ENCODE measurements around the gene PLA2G4D.
A peak's percentile ranks its signal among the peaks of the same experiment; 100 is the strongest.

The PLA2G4D gene

DNA sequence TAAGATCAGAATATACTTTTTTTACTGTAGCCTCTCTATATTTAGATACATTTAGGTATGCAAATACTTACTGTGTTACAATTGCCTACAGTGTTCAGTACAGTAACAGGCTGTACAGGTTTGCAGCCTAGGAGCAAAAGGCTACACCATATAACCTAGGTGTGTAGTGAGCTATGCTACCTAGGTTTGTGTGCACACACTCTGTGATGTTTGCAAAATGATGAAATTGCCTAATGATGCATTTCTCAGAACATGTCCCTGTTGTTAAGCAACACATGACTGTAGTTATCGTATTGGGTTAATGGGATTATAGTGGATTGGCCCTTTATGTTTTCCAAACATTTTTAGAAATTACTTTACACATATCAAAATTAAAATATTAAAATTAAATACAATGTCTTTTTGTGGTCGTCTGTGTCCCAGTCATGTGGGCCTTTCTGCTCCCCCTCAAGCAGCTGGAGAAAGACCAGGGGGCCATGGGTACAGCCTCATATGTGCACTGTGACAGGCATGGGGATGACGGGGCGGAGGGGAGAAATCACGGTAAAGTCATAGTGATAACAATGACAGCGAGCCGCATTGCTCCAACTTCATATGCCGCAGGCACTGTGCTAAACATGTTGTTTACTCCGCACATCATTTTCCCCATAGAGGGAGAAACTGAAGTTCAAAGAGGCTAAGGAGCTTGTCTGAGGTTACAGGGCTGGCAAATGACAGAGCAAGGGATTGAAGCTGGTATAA, 46.1 kb downstream of the PLA2G4D start:
- DNase-seq, result no peak

DNA sequence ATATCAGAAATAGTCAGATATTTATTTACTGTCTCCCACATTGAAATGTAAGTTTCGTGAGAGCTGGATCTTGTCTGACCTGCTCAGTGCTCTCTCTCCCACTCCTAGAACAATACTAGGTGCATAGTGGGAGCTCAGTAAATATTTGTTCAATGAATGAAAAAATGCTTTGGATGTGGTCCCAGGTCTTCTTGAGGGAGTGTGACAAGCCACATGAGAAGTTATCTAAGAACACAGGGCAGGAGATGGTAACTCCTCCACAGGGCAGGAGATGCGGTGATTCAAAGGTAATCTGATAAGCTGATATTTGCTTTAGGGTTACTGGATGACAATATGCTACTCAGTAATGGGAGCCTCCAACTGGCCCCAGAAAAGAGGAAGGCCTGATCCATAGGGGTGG, 47.8 kb downstream of the PLA2G4D start:
- DNase-seq, result no peak

DNA sequence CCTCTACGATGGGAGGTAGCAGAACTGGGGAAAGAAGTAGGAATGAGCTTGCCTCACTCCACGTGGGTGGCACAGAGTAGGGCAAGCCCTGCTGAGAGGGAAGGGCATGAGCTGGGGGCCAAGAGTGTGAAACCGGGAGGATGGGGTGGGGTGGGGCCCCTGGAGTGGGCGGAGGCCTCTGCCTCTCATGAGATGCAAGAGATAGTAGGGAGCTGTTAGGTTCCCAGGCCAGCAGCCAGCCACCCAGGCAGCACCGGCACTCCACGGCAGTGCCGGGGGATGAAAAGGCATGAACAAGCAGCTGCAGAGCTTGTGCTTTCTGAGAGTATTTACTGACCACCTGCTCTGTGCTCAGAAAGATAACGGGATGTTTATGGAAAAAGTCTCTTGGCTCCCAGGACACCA, 49.1 kb downstream of the PLA2G4D start:
- DNase-seq, result no peak

DNA sequence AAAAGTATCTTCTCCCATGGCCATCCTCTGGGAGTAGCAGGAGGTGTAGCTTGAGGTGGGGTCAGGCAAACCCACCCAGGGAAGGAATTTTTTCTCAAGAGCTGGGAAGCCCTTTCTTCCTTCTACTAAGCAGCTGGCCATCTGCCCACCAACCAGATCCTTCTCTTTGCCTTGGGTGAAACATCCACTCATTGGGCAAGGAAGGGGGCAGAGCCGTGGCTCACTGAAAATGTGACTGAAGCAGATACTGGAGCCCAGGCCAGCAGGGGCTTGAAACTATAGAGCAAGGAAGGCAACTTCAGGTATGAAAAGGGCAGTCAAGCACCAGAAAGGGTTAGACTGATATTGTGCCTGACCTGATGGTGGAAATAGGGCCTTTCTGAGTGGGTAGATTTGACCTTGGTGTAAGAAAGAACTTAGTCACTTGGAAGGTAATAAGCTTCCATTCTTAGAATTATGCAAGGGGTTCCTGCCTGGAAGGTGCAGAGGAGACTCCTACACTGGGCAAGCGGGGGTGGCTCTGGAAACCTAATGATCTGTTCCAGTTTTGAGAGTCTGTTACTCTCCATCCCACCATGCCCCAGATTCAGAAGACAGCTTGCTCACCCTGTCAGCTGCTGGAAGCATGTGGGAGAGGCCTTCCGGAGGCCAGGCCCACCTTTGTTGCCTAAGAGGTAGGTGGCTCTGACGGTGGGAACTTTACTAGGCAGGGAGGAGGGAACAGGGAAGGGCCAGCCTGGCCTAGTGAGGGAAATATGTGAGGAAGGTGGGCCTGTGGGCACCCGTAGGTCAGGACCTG, 51.6 kb downstream of the PLA2G4D start:
- DNase-seq, result no peak

GRCh38 chr15:42038401-42038800, 56.0 kb downstream of the PLA2G4D start:
- no peak for DNase-seq

GRCh38 chr15:42037656-42038055, 56.7 kb downstream of the PLA2G4D start:
- DNase-seq, result no peak

DNA sequence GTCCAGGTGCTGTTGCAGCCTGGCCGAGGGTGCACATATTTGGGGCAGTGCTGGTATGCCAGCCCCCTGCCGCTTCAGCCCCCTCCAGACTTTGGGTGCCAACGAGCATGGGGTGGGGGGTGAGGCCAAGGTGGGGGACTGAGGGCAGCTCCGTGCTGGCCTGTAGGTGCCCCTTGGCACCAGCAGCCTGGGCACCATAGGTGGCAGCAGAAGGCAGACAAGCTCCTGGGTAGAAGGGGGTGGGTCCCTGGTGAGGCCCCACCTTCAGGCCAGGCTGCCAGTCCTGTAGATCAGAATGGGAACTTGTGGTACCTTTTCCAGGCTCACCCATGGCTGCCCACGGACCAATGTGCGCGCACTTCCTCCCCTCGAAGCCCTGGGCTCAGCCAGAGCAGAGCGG, 57.4 kb downstream of the PLA2G4D start:
- no peak for DNase-seq

DNA sequence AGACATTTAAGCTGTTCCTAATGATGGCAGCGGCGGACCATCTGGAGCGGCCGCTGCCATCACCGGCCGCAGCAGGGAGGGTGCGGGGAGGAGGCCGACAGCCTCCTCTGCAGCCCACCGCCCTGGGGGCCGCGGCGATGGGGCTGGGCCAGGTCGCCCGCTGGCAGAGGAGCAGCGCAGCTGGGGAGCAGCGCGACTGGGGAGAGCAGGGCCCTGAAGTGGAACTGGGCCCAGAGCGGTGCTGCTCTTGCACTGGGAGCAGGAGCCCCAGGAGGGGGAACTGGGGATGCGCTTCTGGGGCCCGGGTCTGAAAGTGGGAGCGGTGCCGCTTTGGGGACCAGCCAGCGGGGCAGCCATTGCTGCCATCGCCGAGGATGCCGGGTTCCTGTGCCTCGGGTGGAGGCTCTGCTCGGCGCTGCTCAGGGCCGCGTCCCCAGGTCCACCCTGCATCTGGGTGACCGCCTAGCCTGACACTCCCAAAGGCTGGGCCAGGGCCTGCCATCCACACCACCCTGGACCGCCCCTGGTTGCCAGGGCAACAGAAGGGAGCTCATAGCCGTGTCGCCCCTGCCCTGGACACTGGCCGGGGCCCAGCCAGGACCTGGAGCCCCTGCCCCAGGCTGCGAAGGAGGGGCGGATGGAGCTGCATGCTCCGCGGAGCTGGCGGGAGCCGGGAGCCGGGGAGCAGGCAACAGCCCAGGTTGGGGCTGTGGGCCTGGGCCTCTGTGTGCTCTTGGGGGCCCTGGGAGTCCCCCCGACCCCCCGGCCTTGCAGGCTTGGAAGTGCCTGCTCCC, 58.1 kb downstream of the PLA2G4D start:
- no peak for DNase-seq

- peak; percentile 44 to 66 for DNase-seq
These were observed 59.0 kb downstream of the PLA2G4D start for GRCh38 chr15:42035435-42035761.

GRCh38 chr15:42034628-42035434, 59.5 kb downstream of the PLA2G4D start:
- no peak for DNase-seq

DNA sequence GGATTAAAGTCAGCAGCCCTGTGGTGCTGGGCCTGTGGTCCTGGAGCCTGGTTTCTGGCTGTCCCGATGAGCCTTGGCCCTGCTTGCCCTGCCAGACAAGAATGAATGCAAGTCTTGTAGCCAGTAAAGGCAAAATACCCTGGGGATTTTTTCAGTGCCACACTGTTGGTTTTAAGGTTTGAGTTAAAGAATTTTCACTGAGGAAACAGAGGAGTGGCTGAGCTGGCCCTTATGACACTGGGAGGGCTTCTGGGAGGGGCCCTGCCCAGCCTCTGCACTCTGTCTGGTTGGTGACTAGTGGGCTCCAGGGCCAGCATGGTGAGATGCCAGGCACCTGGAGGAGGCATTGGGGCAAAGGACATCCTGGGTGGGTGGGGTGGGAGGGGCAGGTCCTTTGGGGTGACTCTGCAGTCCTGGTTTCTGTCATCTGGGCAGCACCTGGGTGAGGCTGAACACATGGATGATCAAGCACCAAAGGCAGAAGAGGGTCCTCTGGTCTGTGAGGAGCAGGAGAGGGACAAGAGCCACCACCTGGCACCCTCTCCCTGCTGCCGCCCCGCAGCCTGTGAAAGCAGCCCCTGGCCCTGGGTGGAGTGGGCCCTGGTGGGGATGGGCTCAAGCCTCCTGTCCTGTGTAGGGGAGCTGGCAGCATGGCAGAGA, 61.0 kb downstream of the PLA2G4D start:
- DNase-seq, result no peak

- DNase-seq, result no peak
These were observed 61.8 kb downstream of the PLA2G4D start for GRCh38 chr15:42032376-42033213.

DNA sequence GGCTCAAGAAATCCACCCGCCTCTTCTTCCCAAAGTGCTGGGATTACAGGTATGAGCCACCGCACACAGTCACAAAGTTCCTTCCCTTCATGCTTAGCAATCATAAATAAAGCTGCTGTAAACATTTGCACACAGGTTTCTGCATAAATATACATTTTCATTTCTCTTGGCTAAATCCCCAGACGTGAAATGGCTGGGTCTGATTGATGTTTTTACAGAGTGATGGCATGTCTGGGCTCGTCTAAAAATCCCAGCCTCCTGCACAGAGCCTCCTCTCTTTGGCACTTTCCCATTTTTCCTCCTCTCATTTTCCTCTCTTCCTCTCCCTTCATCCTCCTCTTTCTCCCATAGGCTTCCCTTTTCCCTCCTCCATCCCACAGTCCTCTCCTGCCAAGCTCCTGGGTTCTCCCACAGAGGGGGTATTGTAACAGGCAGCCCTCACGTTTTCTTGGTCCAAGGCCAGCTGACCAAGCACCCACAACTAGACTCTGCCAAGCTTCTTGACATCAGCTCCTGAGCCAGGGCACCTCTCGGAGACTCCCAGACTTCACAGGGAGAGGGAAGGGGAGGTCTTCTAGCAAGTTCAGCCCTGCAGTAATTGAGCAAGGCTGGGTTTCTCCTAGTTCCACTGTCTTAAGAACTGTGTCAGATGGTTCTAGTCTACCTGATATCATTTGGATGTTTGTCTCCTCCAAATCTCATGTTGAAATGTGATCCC, 63.0 kb downstream of the PLA2G4D start:
- DNase-seq, result no peak

DNA sequence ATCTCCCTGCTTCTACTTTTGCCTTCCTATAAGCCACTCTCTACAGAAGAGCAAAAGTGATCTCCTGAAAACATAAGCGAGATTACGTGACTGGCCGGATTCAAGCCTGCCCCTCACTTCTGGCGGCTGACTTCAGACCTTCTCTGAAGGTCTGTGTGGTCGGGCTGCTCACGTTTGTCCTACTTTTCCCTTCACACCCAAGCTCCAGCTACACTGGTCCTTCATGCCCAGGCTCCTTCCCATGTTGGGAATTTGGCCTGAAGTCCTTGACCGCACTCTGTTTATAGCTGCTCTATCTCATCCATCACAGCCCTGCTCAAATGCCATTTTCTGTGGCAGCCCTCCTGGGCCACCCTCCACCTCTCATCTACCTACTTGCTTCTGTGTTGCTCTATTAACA, 66.8 kb downstream of the PLA2G4D start:
- no peak for DNase-seq

DNA sequence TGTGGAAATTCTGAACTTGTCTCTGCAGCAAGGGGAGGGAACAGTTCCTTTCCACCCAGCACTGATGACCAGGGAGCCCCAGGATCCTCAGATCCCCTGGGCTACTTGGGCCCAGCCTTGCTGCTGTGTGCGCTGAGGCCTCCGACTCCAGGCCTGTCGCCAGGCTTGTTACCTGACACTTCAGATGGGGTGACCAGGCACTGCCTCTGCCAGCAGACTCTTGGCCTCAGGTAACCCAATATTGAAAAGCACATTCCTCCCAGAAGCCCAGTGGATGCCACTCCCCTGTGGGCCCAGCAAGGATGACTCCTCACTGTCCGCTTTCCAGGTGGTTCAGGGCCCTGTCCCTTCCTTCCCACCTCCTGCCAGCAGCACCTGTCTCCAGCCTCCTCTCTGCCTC, 70.1 kb downstream of the PLA2G4D start:
- no peak for DNase-seq

DNA sequence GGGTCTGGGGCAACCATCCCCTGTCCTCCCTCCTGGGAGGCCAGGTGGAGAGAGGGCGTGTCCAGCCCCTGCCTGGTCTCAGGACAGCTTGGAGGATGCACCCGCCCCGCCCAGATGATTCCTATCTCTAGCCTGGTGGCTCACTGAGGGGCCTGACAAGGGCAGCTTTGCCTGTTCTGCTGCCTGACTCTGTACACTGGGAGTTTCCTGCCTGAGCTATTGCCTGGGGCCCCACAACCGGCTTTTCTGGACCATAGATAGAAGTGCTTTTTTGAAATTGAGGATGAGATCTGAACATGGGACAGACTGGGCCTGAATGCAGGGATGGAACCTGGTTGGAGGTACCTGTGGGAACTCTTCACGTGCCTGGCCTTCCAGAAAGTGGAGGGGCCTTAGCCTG, 72.8 kb downstream of the PLA2G4D start:
- no peak for DNase-seq

GRCh38 chr15:42020713-42021273, 73.6 kb downstream of the PLA2G4D start, which contains the start of gene PLA2G4E:
PLA2G4E (minus strand) TSS chr15:42021042; CDS start chr15:42021030, 12 bp downstream.
- no peak for DNase-seq

DNA sequence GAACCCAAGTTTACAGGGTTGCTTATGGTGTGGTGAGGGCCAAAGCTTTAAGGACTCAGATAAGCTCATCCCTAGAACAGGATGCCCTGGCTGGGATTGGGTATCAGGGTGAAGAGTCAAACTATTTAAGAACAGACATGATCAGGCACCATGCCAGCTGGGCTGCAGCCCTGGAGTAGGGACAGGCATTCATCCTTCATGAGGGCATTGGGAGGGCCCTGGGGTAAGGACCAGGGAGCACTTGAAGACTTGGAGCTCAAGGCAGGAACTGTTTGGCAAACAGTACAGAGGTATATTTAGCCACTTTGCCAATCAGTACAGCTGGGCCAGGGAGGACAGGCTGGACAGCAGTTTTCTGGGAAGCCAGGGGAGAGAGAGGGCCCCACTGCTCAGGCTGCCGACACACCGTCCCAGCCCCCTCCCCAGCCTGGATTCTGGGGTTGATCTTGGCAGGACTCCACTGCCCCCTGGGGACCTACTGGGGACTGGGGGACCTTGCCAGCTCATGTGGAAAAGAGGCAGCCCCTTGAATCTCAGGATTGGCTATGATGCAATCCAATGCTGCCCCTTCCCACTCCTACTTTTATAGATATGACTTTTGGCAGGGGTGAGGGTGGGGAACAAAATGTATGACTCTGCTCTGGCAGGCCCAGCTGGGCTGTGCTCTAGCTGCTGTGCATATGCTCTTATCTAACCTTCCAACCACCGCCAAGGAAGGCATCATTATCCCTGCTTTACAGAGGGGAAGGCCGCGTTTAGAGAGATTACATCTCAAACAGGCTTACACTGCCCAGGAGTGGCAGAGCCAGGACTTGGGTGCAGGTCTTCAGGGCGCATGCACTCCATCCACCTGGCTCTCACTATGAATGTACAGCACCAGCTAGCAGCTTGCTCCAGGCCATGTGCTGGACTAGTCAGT, 75.8 kb downstream of the PLA2G4D start:
- DNase-seq, result no peak

All from inflammatory macrophage treated with lipopolysaccharide for 1 hour (primary cell).